IPS-15b (cell line): Measurements from ENCODE around the gene ZNF417.
"Not testable (repeated sequence)": the region's sequence is repeated elsewhere in the genome, so short reads cannot be mapped to it uniquely, and the experiment has no call there.

ENCODE experiments used
- H3K27me3 ChIP-seq: one replicate; pipeline ENCODE4 v1.6.1; 2013; ENCODE audit warnings: low read length; ENCODE audit not compliant: control insufficient read depth, insufficient read depth
- H3K36me3 ChIP-seq: one replicate; pipeline ENCODE4 v1.6.1; 2013; ENCODE audit warnings: low read length; ENCODE audit not compliant: control insufficient read depth, insufficient read depth
- H3K4me1 ChIP-seq: one replicate; pipeline ENCODE4 v1.6.1; 2013; ENCODE audit warnings: mild to moderate bottlenecking, low read length; ENCODE audit not compliant: control insufficient read depth, insufficient read depth
- H3K4me3 ChIP-seq: one replicate; pipeline ENCODE4 v1.5.1; 2013; ENCODE audit warnings: low read depth, low read length
- H3K9ac ChIP-seq: one replicate; pipeline ENCODE4 v1.6.1; 2013; ENCODE audit warnings: low read depth, mild to moderate bottlenecking, low read length
- H3K9me3 ChIP-seq: one replicate; pipeline ENCODE4 v1.6.1; 2013; ENCODE audit warnings: mild to moderate bottlenecking, low read length; ENCODE audit not compliant: control insufficient read depth, insufficient read depth

The ZNF417 gene

GRCh38 chr19:57916168-57916995, at the start of gene ZNF417:
Gene ZNF417 (minus strand): TSS chr19:57916592. CDS start chr19:57916411, 181 bp downstream.
- H3K36me3 ChIP-seq, H3K4me1 ChIP-seq, H3K9me3 ChIP-seq, H3K27me3 ChIP-seq: not testable (repeated sequence)
- Histone ChIP-seq H3K4me3 (peak within 1 kb of the TSS; percentile 80), H3K9ac (peak within 1 kb of the TSS; percentile 91)

GRCh38 chr19:57964761-57965160, 48.4 kb upstream of the ZNF417 start:
- Histone ChIP-seq H3K27me3 (no peaks in the 10 kb centered on the region), H3K4me1 (no peaks in the 10 kb centered on the region), H3K4me3 (no peak overlapping the region), H3K36me3 (no peaks in the 10 kb centered on the region), H3K9me3 (peaks cover 3% of the 10 kb centered on the region), H3K9ac (no peak overlapping the region)

- Histone ChIP-seq H3K27me3 (no peaks in the 10 kb centered on the region), H3K4me3 (no peak overlapping the region), H3K4me1 (no peaks in the 10 kb centered on the region), H3K36me3 (no peaks in the 10 kb centered on the region), H3K9ac (no peak overlapping the region), H3K9me3 (no peaks in the 10 kb centered on the region)
Observed at GRCh38 chr19:57961785-57962184, 45.4 kb upstream of the ZNF417 start.

- H3K4me1 ChIP-seq, result no peaks in the 10 kb centered on the region
- no peak overlapping the region for H3K9ac ChIP-seq
- H3K36me3 ChIP-seq, result no peaks in the 10 kb centered on the region
- peaks cover 10% of the 10 kb centered on the region for H3K9me3 ChIP-seq
- H3K4me3 ChIP-seq, result no peak overlapping the region
- no peaks in the 10 kb centered on the region for H3K27me3 ChIP-seq
Observed at GRCh38 chr19:57954996-57955395, 38.6 kb upstream of the ZNF417 start.

- H3K4me1 ChIP-seq, result no peaks in the 10 kb centered on the region
- H3K36me3 ChIP-seq, result peaks cover 4% of the 10 kb centered on the region
- H3K9ac ChIP-seq, result no peak overlapping the region
- peaks cover 6% of the 10 kb centered on the region for H3K9me3 ChIP-seq
- H3K4me3 ChIP-seq, result no peak overlapping the region
- no peaks in the 10 kb centered on the region for H3K27me3 ChIP-seq
Observed at GRCh38 chr19:57949702-57950101, 33.3 kb upstream of the ZNF417 start.

- Histone ChIP-seq H3K9me3 (peaks cover 5% of the 10 kb centered on the region), H3K36me3 (peaks cover 4% of the 10 kb centered on the region), H3K4me3 (no peak overlapping the region), H3K4me1 (no peaks in the 10 kb centered on the region), H3K9ac (no peak overlapping the region), H3K27me3 (no peaks in the 10 kb centered on the region)
Observed at GRCh38 chr19:57949296-57949695, 32.9 kb upstream of the ZNF417 start.

- peaks cover 9% of the 10 kb centered on the region for H3K36me3 ChIP-seq
- H3K4me1 ChIP-seq, result no peaks in the 10 kb centered on the region
- H3K4me3 ChIP-seq, result peak within 1 kb of the TSS; percentile 96
- peak within 1 kb of the TSS; percentile 76 for H3K9ac ChIP-seq
- no peaks in the 10 kb centered on the region for H3K9me3 ChIP-seq
- H3K27me3 ChIP-seq, result no peaks in the 10 kb centered on the region
Observed at GRCh38 chr19:57947419-57948134, 31.2 kb upstream of the ZNF417 start, which contains the start of gene ZNF256. Gene ZNF256 (minus strand): TSS chr19:57947706. CDS start chr19:57947474, 232 bp downstream.

GRCh38 chr19:57947088-57947418, 30.7 kb upstream of the ZNF417 start:
- H3K36me3 ChIP-seq, result peaks cover 14% of the 10 kb centered on the region
- no peaks in the 10 kb centered on the region for H3K4me1 ChIP-seq
- H3K27me3 ChIP-seq, result no peaks in the 10 kb centered on the region
- H3K9ac ChIP-seq, result peak overlapping the region; percentile 76
- peak overlapping the region; percentile 96 for H3K4me3 ChIP-seq
- H3K9me3 ChIP-seq, result no peaks in the 10 kb centered on the region

- Histone ChIP-seq H3K27me3 (no peaks in the 10 kb centered on the region), H3K9ac (peak overlapping the region; percentile 76), H3K4me1 (no peaks in the 10 kb centered on the region), H3K4me3 (peak overlapping the region; percentile 96), H3K9me3 (no peaks in the 10 kb centered on the region), H3K36me3 (peaks cover 20% of the 10 kb centered on the region)
Observed at GRCh38 chr19:57946316-57946715, 29.9 kb upstream of the ZNF417 start.

- no peaks in the 10 kb centered on the region for H3K27me3 ChIP-seq
- H3K4me1 ChIP-seq, result no peaks in the 10 kb centered on the region
- H3K9ac ChIP-seq, result no peak overlapping the region
- no peaks in the 10 kb centered on the region for H3K9me3 ChIP-seq
- no peak overlapping the region for H3K4me3 ChIP-seq
- H3K36me3 ChIP-seq, result peaks cover 21% of the 10 kb centered on the region
Observed at GRCh38 chr19:57941593-57941992, 25.2 kb upstream of the ZNF417 start.

- H3K4me1 ChIP-seq, result peaks cover 2% of the 10 kb centered on the region
- no peak overlapping the region for H3K9ac ChIP-seq
- H3K27me3 ChIP-seq, result no peaks in the 10 kb centered on the region
- H3K4me3 ChIP-seq, result peak overlapping the region; percentile 89
- H3K36me3 ChIP-seq, result peaks cover 16% of the 10 kb centered on the region
- H3K9me3 ChIP-seq, result no peaks in the 10 kb centered on the region
Observed at GRCh38 chr19:57935731-57936130, 19.3 kb upstream of the ZNF417 start.
